H9 (cell line): ENCODE results near the gene MAP7. TPM values are rescaled to one million over a fixed set of nuclear protein-coding genes. Genes with fewer than 3 reads are reported as not detected.

Experiments
- DNase-seq: peaks from one replicate; pipeline ENCODE4 v3.0.0-alpha.2; 2017
- H2AFZ ChIP-seq: one replicate; pipeline ENCODE4 v1.6.1; 2013; ENCODE audit warnings: mild to moderate bottlenecking, low read length, control low read depth, moderate library complexity
- H2AK5ac ChIP-seq: 2 replicates; pipeline ENCODE4 v1.6.1; 2013; ENCODE audit warnings: low read length, control low read depth, mixed read lengths; ENCODE audit not compliant: insufficient read length
- H2BK120ac ChIP-seq: one replicate; pipeline ENCODE4 v1.6.1; 2013; ENCODE audit warnings: low read depth, mild to moderate bottlenecking, low read length, control low read depth, inconsistent platforms; ENCODE audit not compliant: poor library complexity, severe bottlenecking
- H2BK12ac ChIP-seq: 2 replicates; pipeline ENCODE4 v1.6.1; 2013; ENCODE audit warnings: low read length, control low read depth, mixed read lengths, low read depth; ENCODE audit not compliant: insufficient read length
- H2BK15ac ChIP-seq: 2 replicates; pipeline ENCODE4 v1.6.1; 2013; ENCODE audit warnings: low read depth, low read length, control low read depth
- H2BK20ac ChIP-seq: one replicate; pipeline ENCODE4 v1.6.1; 2013; ENCODE audit warnings: low read depth, mild to moderate bottlenecking, low read length, control low read depth, inconsistent platforms; ENCODE audit not compliant: poor library complexity, severe bottlenecking
- H2BK5ac ChIP-seq: 2 replicates; pipeline ENCODE4 v1.6.1; 2013; ENCODE audit warnings: low read length, control low read depth, mixed read lengths; ENCODE audit not compliant: insufficient read length
- H3K14ac ChIP-seq: 2 replicates; pipeline ENCODE4 v1.6.1; 2013; ENCODE audit warnings: low read length, control low read depth; ENCODE audit not compliant: insufficient read depth
- H3K18ac ChIP-seq: 2 replicates; pipeline ENCODE4 v1.6.1; 2013; ENCODE audit warnings: low read depth, mild to moderate bottlenecking, mixed read lengths, low read length, control low read depth; ENCODE audit not compliant: insufficient read length
- H3K23ac ChIP-seq: 2 replicates; pipeline ENCODE4 v1.6.1; 2013; ENCODE audit warnings: low read length, control low read depth, mixed read lengths, low read depth; ENCODE audit not compliant: insufficient read length
- H3K23me2 ChIP-seq: 2 replicates; pipeline ENCODE4 v1.6.1; 2013; ENCODE audit warnings: low read depth, mild to moderate bottlenecking, mixed read lengths, low read length, control low read depth; ENCODE audit not compliant: insufficient read length, poor library complexity, severe bottlenecking
- H3K27ac ChIP-seq: 2 replicates; pipeline ENCODE4 v1.5.1; 2013; ENCODE audit warnings: low read length, control low read depth, mixed read lengths, low read depth; ENCODE audit not compliant: insufficient read length
- H3K27me3 ChIP-seq: 2 replicates; pipeline ENCODE4 v1.6.1; 2013; ENCODE audit warnings: low read length, control low read depth, inconsistent platforms; ENCODE audit not compliant: insufficient read depth
- H3K4ac ChIP-seq: 2 replicates; pipeline ENCODE4 v1.6.1; 2013; ENCODE audit warnings: low read depth, mild to moderate bottlenecking, control low read depth, inconsistent platforms, low read length, moderate library complexity
- H3K4me1 ChIP-seq: 2 replicates; pipeline ENCODE4 v1.6.1; 2013; ENCODE audit warnings: low read length, control low read depth, inconsistent platforms; ENCODE audit not compliant: insufficient read depth
- H3K4me2 ChIP-seq: 2 replicates; pipeline ENCODE4 v1.6.1; 2013; ENCODE audit warnings: low read length, control low read depth, mixed read lengths; ENCODE audit not compliant: insufficient read length, insufficient read depth
- H3K56ac ChIP-seq: 2 replicates; pipeline ENCODE4 v1.6.1; 2013; ENCODE audit warnings: low read depth, mild to moderate bottlenecking, mixed read lengths, low read length, control low read depth; ENCODE audit not compliant: insufficient read length
- H3K79me1 ChIP-seq: 2 replicates; pipeline ENCODE4 v1.6.1; 2013; ENCODE audit warnings: low read depth, mild to moderate bottlenecking, moderate library complexity, low read length, control low read depth, inconsistent platforms; ENCODE audit not compliant: insufficient read depth, poor library complexity, severe bottlenecking
- H3K79me2 ChIP-seq: 2 replicates; pipeline ENCODE4 v1.6.1; 2013; ENCODE audit warnings: low read length, control low read depth, inconsistent platforms; ENCODE audit not compliant: insufficient read depth
- H3K9ac ChIP-seq: 2 replicates; pipeline ENCODE4 v1.6.1; 2013; ENCODE audit warnings: low read length, control low read depth, mixed read lengths; ENCODE audit not compliant: insufficient read length; ENCODE audit errors: extremely low read depth
- H3K9me3 ChIP-seq: one replicate; pipeline ENCODE4 v1.6.1; 2013; ENCODE audit warnings: low read depth, low read length, inconsistent platforms; ENCODE audit not compliant: control insufficient read depth
- H3T11ph ChIP-seq: one replicate; pipeline ENCODE4 v1.6.1; 2013; ENCODE audit warnings: mild to moderate bottlenecking, low read length, control low read depth, inconsistent platforms
- H4K20me1 ChIP-seq: one replicate; pipeline ENCODE4 v1.6.1; 2013; ENCODE audit not compliant: control insufficient read depth, insufficient read length, insufficient read depth
- H4K5ac ChIP-seq: 2 replicates; pipeline ENCODE4 v1.6.1; 2013; ENCODE audit warnings: low read depth, mild to moderate bottlenecking, mixed read lengths, low read length, control low read depth; ENCODE audit not compliant: insufficient read length
- H4K8ac ChIP-seq: replicated peaks from 2 replicates; pipeline ENCODE4 v1.6.1; 2013; ENCODE audit warnings: low read length, control low read depth, mixed read lengths, low read depth; ENCODE audit not compliant: insufficient read length
- H4K91ac ChIP-seq: 2 replicates; pipeline ENCODE4 v1.6.1; 2013; ENCODE audit warnings: low read depth, mild to moderate bottlenecking, moderate library complexity, mixed read lengths, low read length, control low read depth; ENCODE audit not compliant: insufficient read length
- H3K27ac Mint-ChIP-seq, 3 experiments: 2 replicates in 2 of 3; 3 replicates in 1 of 3; pipeline ENCODE4 v1.8.0; 2020 to 2021; ENCODE audit warnings: mixed read lengths in 3 of 3, mild to moderate bottlenecking in 1 of 3, moderate library complexity in 1 of 3
- H3K27me3 Mint-ChIP-seq: 2 replicates; pipeline ENCODE4 v1.8.0; 2021; ENCODE audit warnings: low read depth, mild to moderate bottlenecking, moderate library complexity, mixed read lengths
- H3K36me3 Mint-ChIP-seq, 3 experiments: 2 replicates in 2 of 3; 3 replicates in 1 of 3; pipeline ENCODE4 v1.8.0; 2020 to 2021; ENCODE audit warnings: low read depth in 3 of 3, mixed read lengths in 3 of 3; ENCODE audit not compliant: insufficient read depth in 1 of 3
- H3K4me1 Mint-ChIP-seq, 2 experiments: 2 replicates each; pipeline ENCODE4 v1.8.0; 2020; ENCODE audit warnings: mixed read lengths in 2 of 2
- H3K4me3 Mint-ChIP-seq, 2 experiments: 2 replicates in 1 of 2; 3 replicates in 1 of 2; pipeline ENCODE4 v1.8.0; 2020 to 2021; ENCODE audit warnings: mild to moderate bottlenecking in 2 of 2, mixed read lengths in 2 of 2, moderate library complexity in 1 of 2
- H3K9me3 Mint-ChIP-seq, 2 experiments: 2 replicates in 1 of 2; 3 replicates in 1 of 2; pipeline ENCODE4 v1.8.0; 2020; ENCODE audit warnings: mild to moderate bottlenecking in 2 of 2, mixed read lengths in 2 of 2, moderate library complexity in 1 of 2
- WGBS: extraction: QIAGEN DNeasy Blood & Tissue Kit; methylation state at CpG from one replicate; pipeline ENCODE4 v1.1.7; 2013; ENCODE audit warnings: missing lambda C conversion rate, low lambda C conversion rate, mixed read lengths; ENCODE audit not compliant: insufficient read length; ENCODE audit errors: extremely low coverage; 5-methylcytosine and 5-hydroxymethylcytosine counted together
- total RNA-seq: library from RNA; stranded (reverse); gene quantifications from 2 replicates; pipeline ENCODE4 v1.2.1, GENCODE V29; 2021
- TF ChIP-seq, protein P1 (sequence below): fragments of 200-600 bp; sonication (generic); conservative IDR thresholded peaks from 3 replicates; pipeline ENCODE4 v1.8.0; 2021; ENCODE audit warnings: antibody characterized with exemption, mild to moderate bottlenecking

MAP7 gene
- total RNA-seq, 1 experiment from 2014 or later, result 51.1 TPM

DNA sequence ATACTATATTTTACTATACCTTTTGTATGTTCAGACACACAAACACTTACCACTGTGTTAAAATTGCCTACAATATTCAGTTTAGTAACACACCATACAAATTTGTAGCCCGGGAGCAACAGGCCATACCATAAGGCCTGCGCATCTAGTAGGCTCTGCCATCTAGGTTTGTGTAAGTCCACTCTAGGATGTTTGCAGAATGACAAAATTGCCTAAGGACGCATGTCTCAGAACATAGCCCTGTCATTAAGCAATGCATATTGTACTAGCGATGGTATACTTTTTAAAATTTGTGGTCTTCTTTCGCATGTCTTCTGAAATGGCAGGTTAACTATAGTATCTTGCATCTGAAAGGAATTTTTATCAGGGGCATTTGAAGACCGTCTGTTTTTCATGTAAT, 26.6 kb upstream of the MAP7 start:
- no peak for DNase-seq
- H3K23ac ChIP-seq, result no peak overlapping the region
- H3T11ph ChIP-seq, result no peak overlapping the region
- no peak overlapping the region for H2AK5ac ChIP-seq
- WGBS, result no CpG with 5 or more reads among the region's 6 CpGs
- H2BK20ac ChIP-seq, result no peak overlapping the region
- no peak overlapping the region for H3K4ac ChIP-seq
- no peaks in the 10 kb centered on the region for H3K9me3 ChIP-seq
- no peak overlapping the region for H4K5ac ChIP-seq
- Mint-ChIP-seq H3K27ac (no peak overlapping the region), H3K36me3 (peaks cover 0 to 2% (median under 1%) of the 10 kb centered on the region in 3 experiments; a peak in 5 of 7 replicates), H3K4me3 (no peak overlapping the region), H3K27me3 (no peaks in the 10 kb centered on the region), H3K9me3 (peaks cover under 1 to 2% of the 10 kb centered on the region in 2 experiments; a peak in 4 of 5 replicates), H3K4me1 (no peaks in the 10 kb centered on the region)
- H3K79me1 ChIP-seq, result no peaks in the 10 kb centered on the region
- no peaks in the 10 kb centered on the region for H3K4me1 ChIP-seq
- H3K23me2 ChIP-seq, result no peaks in the 10 kb centered on the region
- no peak overlapping the region for H3K27ac ChIP-seq
- H2BK5ac ChIP-seq, result no peak overlapping the region
- H4K20me1 ChIP-seq, result no peaks in the 10 kb centered on the region
- no peak overlapping the region for H2BK120ac ChIP-seq
- H3K27me3 ChIP-seq, result no peaks in the 10 kb centered on the region
- H3K4me2 ChIP-seq, result no peak overlapping the region
- H3K9ac ChIP-seq, result no peak overlapping the region
- no peak overlapping the region for H2BK12ac ChIP-seq
- no peaks in the 10 kb centered on the region for H3K79me2 ChIP-seq
- H2BK15ac ChIP-seq, result no peak overlapping the region
- H2AFZ ChIP-seq, result no peak overlapping the region
- H4K91ac ChIP-seq, result no peak overlapping the region
- H3K56ac ChIP-seq, result no peak overlapping the region
- no peak overlapping the region for H3K14ac ChIP-seq
- TF ChIP-seq, protein P1, sequence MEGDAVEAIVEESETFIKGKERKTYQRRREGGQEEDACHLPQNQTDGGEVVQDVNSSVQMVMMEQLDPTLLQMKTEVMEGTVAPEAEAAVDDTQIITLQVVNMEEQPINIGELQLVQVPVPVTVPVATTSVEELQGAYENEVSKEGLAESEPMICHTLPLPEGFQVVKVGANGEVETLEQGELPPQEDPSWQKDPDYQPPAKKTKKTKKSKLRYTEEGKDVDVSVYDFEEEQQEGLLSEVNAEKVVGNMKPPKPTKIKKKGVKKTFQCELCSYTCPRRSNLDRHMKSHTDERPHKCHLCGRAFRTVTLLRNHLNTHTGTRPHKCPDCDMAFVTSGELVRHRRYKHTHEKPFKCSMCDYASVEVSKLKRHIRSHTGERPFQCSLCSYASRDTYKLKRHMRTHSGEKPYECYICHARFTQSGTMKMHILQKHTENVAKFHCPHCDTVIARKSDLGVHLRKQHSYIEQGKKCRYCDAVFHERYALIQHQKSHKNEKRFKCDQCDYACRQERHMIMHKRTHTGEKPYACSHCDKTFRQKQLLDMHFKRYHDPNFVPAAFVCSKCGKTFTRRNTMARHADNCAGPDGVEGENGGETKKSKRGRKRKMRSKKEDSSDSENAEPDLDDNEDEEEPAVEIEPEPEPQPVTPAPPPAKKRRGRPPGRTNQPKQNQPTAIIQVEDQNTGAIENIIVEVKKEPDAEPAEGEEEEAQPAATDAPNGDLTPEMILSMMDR, result no peak
- H4K8ac ChIP-seq, result no peak overlapping the region
- no peak overlapping the region for H3K18ac ChIP-seq
